CD1c-positive myeloid dendritic cell (primary cell): ENCODE measurements around the gene ZNF43.
"Not testable (repeated sequence)": the region's sequence is repeated elsewhere in the genome, so short reads cannot be mapped to it uniquely, and the experiment has no call there.

ENCODE experiments used
- DNase-seq: peaks from one replicate; pipeline ENCODE4 v3.0.0-alpha.2; 2016; ENCODE audit errors: extremely low spot score

ZNF43 gene

GRCh38 chr19:21808400-21809000 is 27.5 kb downstream of the ZNF43 start:
- DNase-seq: not testable (repeated sequence)

- DNase-seq: no peak
Measured at GRCh38 chr19:21789466-21790085, 46.4 kb downstream of the ZNF43 start.

GRCh38 chr19:21786936-21787335 is 49.0 kb downstream of the ZNF43 start:
- DNase-seq: no peak

- DNase-seq: not testable (repeated sequence)
Measured at GRCh38 chr19:21775792-21776191, 60.2 kb downstream of the ZNF43 start.

- DNase-seq: peak; percentile 93
Measured at GRCh38 chr19:21767065-21767800, 68.7 kb downstream of the ZNF43 start, which contains the start of gene ZNF100. ZNF100 (minus strand) TSS chr19:21767579; CDS start chr19:21767429, 150 bp downstream.

GRCh38 chr19:21766705-21767064 is 69.3 kb downstream of the ZNF43 start:
- not testable (repeated sequence) for DNase-seq

GRCh38 chr19:21765151-21765550 is 70.8 kb downstream of the ZNF43 start:
- no peak for DNase-seq

GRCh38 chr19:21761547-21761946 is 74.4 kb downstream of the ZNF43 start:
- DNase-seq: not testable (repeated sequence)

- no peak for DNase-seq
Measured at GRCh38 chr19:21758296-21758695, 77.7 kb downstream of the ZNF43 start.

- DNase-seq: not testable (repeated sequence)
Measured at GRCh38 chr19:21755555-21755954, 80.4 kb downstream of the ZNF43 start.
